Thyroid gland (tissue), 4 donors: Measurements from ENCODE around the gene ANAPC16. TPM values are rescaled to one million over a fixed set of nuclear protein-coding genes. Genes with fewer than 3 reads are reported as not detected.
"Not testable (repeated sequence)": the region's sequence is repeated elsewhere in the genome, so short reads cannot be mapped to it uniquely, and the experiment has no call there.

Source experiments
- DNase-seq, 2 donors: peaks; one replicate each; pipeline ENCODE4 v3.0.0-alpha.2; 2019
- H3K27ac ChIP-seq, 3 donors: fragments of 200-600 bp; sonication (generic); 1 replicate in 2 of 3; 2 replicates in 1 of 3; pipeline ENCODE4 v1.5.1; 2016 to 2019; ENCODE audit warnings: mild to moderate bottlenecking in 1 of 3, moderate library complexity in 1 of 3
- H3K27me3 ChIP-seq: fragments of 200-600 bp; sonication (generic); one replicate; pipeline ENCODE4 v1.5.1; 2019
- H3K36me3 ChIP-seq, 2 donors: fragments of 200-600 bp; sonication (generic); one replicate each; pipeline ENCODE4 v1.5.1; 2016 to 2019
- H3K4me1 ChIP-seq, 2 donors: fragments of 200-600 bp; sonication (generic); one replicate each; pipeline ENCODE4 v1.5.1; 2017 to 2019
- H3K4me3 ChIP-seq, 3 donors: fragments of 200-600 bp; sonication (generic); replicated peaks in 1 of 3; 1 replicate in 2 of 3; 2 replicates in 1 of 3; pipeline ENCODE4 v1.5.1; 2016; ENCODE audit warnings: mild to moderate bottlenecking in 1 of 3
- H3K9me3 ChIP-seq: fragments of 200-600 bp; sonication (generic); one replicate; pipeline ENCODE4 v1.5.1; 2017
- POLR2A ChIP-seq, 2 donors: fragments of 450-650 bp; IDR thresholded peaks; one replicate each; pipeline ENCODE4 v1.6.1; 2017; ENCODE audit warnings: antibody characterized with exemption in 2 of 2, mild to moderate bottlenecking in 2 of 2, moderate library complexity in 1 of 2
- WGBS, 2 donors: methylation state at CpG; one replicate each; pipeline ENCODE4 v1.1.5; 2017; 5-methylcytosine and 5-hydroxymethylcytosine counted together
- intact Hi-C: fragments of 100-400 bp; cut with DNase I; formaldehyde crosslinking; loops from one replicate; pipeline ENCODE4 v1.15.1; 2023
- total RNA-seq, 4 donors: library from RNA; depleted of rRNA; stranded (reverse); fragments of >200 nt; gene quantifications; one replicate each; pipeline ENCODE4 v1.2.3, GENCODE V29; 2016
- TF ChIP-seq, protein P1 (sequence below), 6 experiments: fragments of 200-600 bp in 3 of 6; fragments of 450-650 bp in 3 of 6; sonication (generic) in 3 of 6; IDR thresholded peaks; one replicate each; pipeline ENCODE4 v1.5.1; 2016 to 2019; ENCODE audit warnings: antibody characterized with exemption in 6 of 6, mild to moderate bottlenecking in 2 of 6, inconsistent platforms in 1 of 6, moderate library complexity in 1 of 6

Gene ANAPC16
- total RNA-seq, 4 donors from 2014 or later, result 100 to 214 (median 129) TPM

DNA sequence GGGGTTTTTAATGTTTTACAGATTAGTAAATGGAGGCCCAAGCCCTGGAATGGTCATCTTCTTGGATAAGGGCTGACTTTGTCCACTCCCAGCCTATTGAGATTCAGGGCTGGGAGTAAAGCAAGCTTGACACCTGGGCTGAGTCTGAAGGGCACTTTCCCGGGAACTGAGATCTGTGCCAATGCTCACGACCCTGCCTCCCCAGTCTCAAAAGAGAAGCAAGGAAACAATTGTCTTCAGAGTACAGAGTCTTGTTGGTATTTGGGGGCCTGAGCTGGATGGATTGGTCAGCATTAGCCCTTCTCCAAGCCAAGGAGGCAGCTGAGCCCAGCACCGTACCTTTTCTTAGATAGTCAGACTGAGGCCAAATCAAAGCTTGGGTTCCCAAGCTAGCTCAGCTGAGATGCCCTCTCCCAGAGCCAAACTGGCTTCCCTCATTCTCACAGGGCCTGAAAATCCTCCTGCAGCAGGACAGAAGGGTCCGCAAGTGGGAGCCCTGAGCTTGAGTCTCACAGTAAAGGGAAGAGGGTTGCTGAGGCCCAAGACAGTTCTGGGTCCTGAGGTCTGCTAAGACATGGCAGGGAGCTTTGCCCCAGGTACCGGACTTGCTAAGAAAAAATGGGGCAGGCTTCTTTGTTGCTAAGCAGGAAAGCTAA, 61.7 kb downstream of the ANAPC16 start:
- peaks cover 12 to 20% of the 10 kb centered on the region in 2 donors for H3K36me3 ChIP-seq
- intact Hi-C loops, result loop anchor here (5.0 kb wide), 1 partner anchor 50 kb away; no protein-coding TSS in a partner anchor
- no peak for TF ChIP-seq POLR2A (IDR thresholded peaks at IDR 0.05)
- TF ChIP-seq, protein P1, sequence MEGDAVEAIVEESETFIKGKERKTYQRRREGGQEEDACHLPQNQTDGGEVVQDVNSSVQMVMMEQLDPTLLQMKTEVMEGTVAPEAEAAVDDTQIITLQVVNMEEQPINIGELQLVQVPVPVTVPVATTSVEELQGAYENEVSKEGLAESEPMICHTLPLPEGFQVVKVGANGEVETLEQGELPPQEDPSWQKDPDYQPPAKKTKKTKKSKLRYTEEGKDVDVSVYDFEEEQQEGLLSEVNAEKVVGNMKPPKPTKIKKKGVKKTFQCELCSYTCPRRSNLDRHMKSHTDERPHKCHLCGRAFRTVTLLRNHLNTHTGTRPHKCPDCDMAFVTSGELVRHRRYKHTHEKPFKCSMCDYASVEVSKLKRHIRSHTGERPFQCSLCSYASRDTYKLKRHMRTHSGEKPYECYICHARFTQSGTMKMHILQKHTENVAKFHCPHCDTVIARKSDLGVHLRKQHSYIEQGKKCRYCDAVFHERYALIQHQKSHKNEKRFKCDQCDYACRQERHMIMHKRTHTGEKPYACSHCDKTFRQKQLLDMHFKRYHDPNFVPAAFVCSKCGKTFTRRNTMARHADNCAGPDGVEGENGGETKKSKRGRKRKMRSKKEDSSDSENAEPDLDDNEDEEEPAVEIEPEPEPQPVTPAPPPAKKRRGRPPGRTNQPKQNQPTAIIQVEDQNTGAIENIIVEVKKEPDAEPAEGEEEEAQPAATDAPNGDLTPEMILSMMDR (IDR thresholded peaks at IDR 0.05), result no peak
- no peaks in the 10 kb centered on the region for H3K9me3 ChIP-seq
- H3K27me3 ChIP-seq, result no peaks in the 10 kb centered on the region
- WGBS, 2 donors, result 63 to 80% methylated on average over 5 of the region's 5 CpGs
- DNase-seq, result peak in 1 of 2 donors; percentile 62
- H3K27ac ChIP-seq, result peak overlapping the region; percentile 98 to 99 (median 98)
- H3K4me1 ChIP-seq, result peaks cover 31 to 38% of the 10 kb centered on the region in 2 donors
- H3K4me3 ChIP-seq, result no peak overlapping the region

GRCh38 chr10:72277996-72278667, 62.3 kb downstream of the ANAPC16 start:
- peak overlapping the region; percentile 98 to 99 (median 98) for H3K27ac ChIP-seq

GRCh38 chr10:72278668-72279393, 63.0 kb downstream of the ANAPC16 start:
- H3K4me1 ChIP-seq, result peaks cover 28 to 34% of the 10 kb centered on the region in 2 donors
- WGBS, 2 donors, result 93 to 96% methylated on average over 5 of the region's 5 CpGs
- H3K27me3 ChIP-seq, result no peaks in the 10 kb centered on the region
- H3K9me3 ChIP-seq, result no peaks in the 10 kb centered on the region
- intact Hi-C loops, result loop anchor here (5.0 kb wide), 1 partner anchor 48 kb away; no protein-coding TSS in a partner anchor
- DNase-seq, result no peak
- H3K36me3 ChIP-seq, result peaks cover 12 to 20% of the 10 kb centered on the region in 2 donors
- no peak overlapping the region for H3K4me3 ChIP-seq
- TF ChIP-seq, protein P1 (IDR thresholded peaks at IDR 0.05), result no peak
- TF ChIP-seq POLR2A (IDR thresholded peaks at IDR 0.05), result no peak
- H3K27ac ChIP-seq, result peak overlapping the region in 1 of 3 donors; percentile 98

More at GRCh38 chr10:72277996-72278667, 62.3 kb downstream of the ANAPC16 start:
- no peaks in the 10 kb centered on the region for H3K27me3 ChIP-seq
- H3K4me3 ChIP-seq, result no peak overlapping the region
- peaks cover 12 to 20% of the 10 kb centered on the region in 2 donors for H3K36me3 ChIP-seq
- no peaks in the 10 kb centered on the region for H3K9me3 ChIP-seq
- WGBS, 2 donors, result 94 to 95% methylated on average over 3 of the region's 3 CpGs
- TF ChIP-seq, protein P1 (IDR thresholded peaks at IDR 0.05), result no peak
- TF ChIP-seq POLR2A (IDR thresholded peaks at IDR 0.05), result no peak
- peaks cover 28 to 34% of the 10 kb centered on the region in 2 donors for H3K4me1 ChIP-seq
- DNase-seq, result no peak
- intact Hi-C loops, result loop anchor here (5.0 kb wide), 1 partner anchor 49 kb away; no protein-coding TSS in a partner anchor

DNA sequence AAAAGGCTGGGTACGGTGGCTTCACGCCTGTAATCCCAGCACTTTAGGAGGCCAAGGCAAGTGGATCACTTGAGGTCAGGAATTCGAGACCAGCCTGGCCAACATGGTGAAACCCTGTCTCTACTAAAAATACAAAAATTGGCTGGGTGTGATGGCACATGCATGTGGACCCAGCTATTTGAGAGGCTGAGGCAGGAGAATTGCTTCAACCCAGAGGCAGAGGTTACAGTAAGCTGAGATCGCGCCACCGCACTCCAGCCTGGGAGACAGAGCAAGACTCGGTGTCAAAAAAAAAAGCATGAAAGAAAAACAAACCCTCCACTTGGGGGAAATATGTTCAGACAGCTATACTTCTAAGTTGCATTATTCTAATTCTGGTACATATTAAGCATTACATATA, 63.8 kb downstream of the ANAPC16 start:
- not testable (repeated sequence) for DNase-seq, H3K27me3 ChIP-seq, H3K27ac ChIP-seq, H3K9me3 ChIP-seq, H3K4me3 ChIP-seq
- Histone ChIP-seq H3K4me1 (peaks cover 27 to 32% of the 10 kb centered on the region in 2 donors), H3K36me3 (peaks cover 11 to 19% of the 10 kb centered on the region in 2 donors)
- WGBS, 2 donors, result 87% methylated on average over 7 of the region's 7 CpGs
- intact Hi-C loops, result loop anchor here (5.0 kb wide), 1 partner anchor 48 kb away; no protein-coding TSS in a partner anchor

- 64 to 83% methylated on average over 3 of the region's 3 CpGs for WGBS, 2 donors
- Histone ChIP-seq H3K27ac (no peak overlapping the region), H3K9me3 (no peaks in the 10 kb centered on the region), H3K27me3 (no peaks in the 10 kb centered on the region), H3K36me3 (no peaks in the 10 kb centered on the region), H3K4me1 (peaks cover 16 to 18% of the 10 kb centered on the region in 2 donors), H3K4me3 (no peak overlapping the region)
- no peak for DNase-seq
- TF ChIP-seq, protein P1 (IDR thresholded peaks at IDR 0.05), result no peak
- intact Hi-C loops, result no loop called here
Measured at GRCh38 chr10:72283131-72283530, 67.3 kb downstream of the ANAPC16 start.
